Measurements from ENCODE around the gene MBOAT1. TPM values are rescaled to one million over a fixed set of nuclear protein-coding genes. Genes with fewer than 3 reads are reported as not detected.

The MBOAT1 gene
- total and polyA plus RNA-seq, 2 of the 13 experiments (the other 11 are each of a cell fraction or from before 2014, with no cell fraction given) = not detected

DNA sequence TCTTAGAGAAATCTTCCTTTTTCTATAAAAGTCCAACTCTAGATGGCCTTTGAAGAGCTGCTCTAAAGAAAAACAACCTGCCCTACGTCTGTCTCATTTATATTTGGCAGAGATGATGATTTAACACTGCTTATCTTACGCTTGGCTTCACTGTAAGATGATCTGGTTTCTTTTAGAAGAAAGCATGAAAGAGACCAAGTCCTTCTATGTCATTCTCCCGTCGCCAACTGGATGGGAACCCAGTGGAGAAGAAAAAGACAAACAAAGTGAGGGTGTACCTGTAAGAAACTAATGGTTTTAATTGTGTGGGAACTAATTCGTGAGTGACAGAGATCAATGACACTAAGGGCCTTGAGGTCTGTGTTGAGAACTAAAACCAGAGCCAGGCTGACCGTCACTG, 92.8 kb downstream of the MBOAT1 start:
- no peak for ATAC-seq
- CTCF ChIA-PET (ENCODE audit: low intra/inter-chr PET ratio, low total read pairs) = no interaction called here
- DNase-seq (ENCODE audit: low spot score) = no peak
- Histone ChIP-seq H4K20me1 (ENCODE audit: insufficient read depth, low read length) (no peaks in the 10 kb centered on the region), H3K27ac (ENCODE audit: extremely low read length, insufficient read depth, low read length) (no peak overlapping the region), H3K36me3 (replicated peaks in 1 of 2; ENCODE audit: control insufficient read depth in 1 of 2, insufficient read depth in 2 of 2, low read length in 2 of 2) (no peaks in the 10 kb centered on the region), H3K79me2 (ENCODE audit: insufficient read depth, low read length) (no peaks in the 10 kb centered on the region), H3K4me1 (ENCODE audit: insufficient read depth, low read length) (no peaks in the 10 kb centered on the region), H3K9me3 (ENCODE audit: low read length) (no peaks in the 10 kb centered on the region), H3K27me3 (ENCODE audit: control insufficient read depth in 1 of 2, insufficient read depth in 2 of 2, low read length in 2 of 2) (peaks cover 2 to 5% of the 10 kb centered on the region in 2 experiments; a peak in 2 of 5 replicates), H3K4me2 (ENCODE audit: low read depth, low read length) (no peak overlapping the region), H3K4me3 (replicated peaks in 1 of 3; ENCODE audit: insufficient read depth in 1 of 3, low read depth in 2 of 3, low read length in 3 of 3) (no peak overlapping the region), H2AFZ (ENCODE audit: low read length) (no peak overlapping the region), H3K9ac (ENCODE audit: insufficient read depth, low read depth, low read length) (no peak overlapping the region)
- no peak for FAIRE-seq
- BruUV-seq (replicated peaks) = no TSS peak
- POLR2A ChIA-PET = no interaction called here
- TF ChIP-seq MTF1 (CRISPR knock-in tag; IDR thresholded peaks at IDR 0.05) = no peak
- TF ChIP-seq, protein P1, sequence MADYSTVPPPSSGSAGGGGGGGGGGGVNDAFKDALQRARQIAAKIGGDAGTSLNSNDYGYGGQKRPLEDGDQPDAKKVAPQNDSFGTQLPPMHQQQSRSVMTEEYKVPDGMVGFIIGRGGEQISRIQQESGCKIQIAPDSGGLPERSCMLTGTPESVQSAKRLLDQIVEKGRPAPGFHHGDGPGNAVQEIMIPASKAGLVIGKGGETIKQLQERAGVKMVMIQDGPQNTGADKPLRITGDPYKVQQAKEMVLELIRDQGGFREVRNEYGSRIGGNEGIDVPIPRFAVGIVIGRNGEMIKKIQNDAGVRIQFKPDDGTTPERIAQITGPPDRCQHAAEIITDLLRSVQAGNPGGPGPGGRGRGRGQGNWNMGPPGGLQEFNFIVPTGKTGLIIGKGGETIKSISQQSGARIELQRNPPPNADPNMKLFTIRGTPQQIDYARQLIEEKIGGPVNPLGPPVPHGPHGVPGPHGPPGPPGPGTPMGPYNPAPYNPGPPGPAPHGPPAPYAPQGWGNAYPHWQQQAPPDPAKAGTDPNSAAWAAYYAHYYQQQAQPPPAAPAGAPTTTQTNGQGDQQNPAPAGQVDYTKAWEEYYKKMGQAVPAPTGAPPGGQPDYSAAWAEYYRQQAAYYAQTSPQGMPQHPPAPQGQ (CRISPR knock-in tag; IDR thresholded peaks at IDR 0.05; ENCODE audit: borderline replicate concordance) = no peak
- TF ChIP-seq, protein P2, sequence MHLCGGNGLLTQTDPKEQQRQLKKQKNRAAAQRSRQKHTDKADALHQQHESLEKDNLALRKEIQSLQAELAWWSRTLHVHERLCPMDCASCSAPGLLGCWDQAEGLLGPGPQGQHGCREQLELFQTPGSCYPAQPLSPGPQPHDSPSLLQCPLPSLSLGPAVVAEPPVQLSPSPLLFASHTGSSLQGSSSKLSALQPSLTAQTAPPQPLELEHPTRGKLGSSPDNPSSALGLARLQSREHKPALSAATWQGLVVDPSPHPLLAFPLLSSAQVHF (CRISPR knock-in tag; IDR thresholded peaks at IDR 0.05) = no peak
- TF ChIP-seq ZNF674 (CRISPR knock-in tag; IDR thresholded peaks at IDR 0.05; ENCODE audit: low read depth) = no peak
- TF ChIP-seq ZNF773 (CRISPR knock-in tag; IDR thresholded peaks at IDR 0.05; ENCODE audit: borderline replicate concordance) = no peak
- TF ChIP-seq POLR2AphosphoS5 (IDR thresholded peaks at IDR 0.05; ENCODE audit: low read depth, low read length) = no peak
- TF ChIP-seq ZKSCAN5 (CRISPR knock-in tag; IDR thresholded peaks at IDR 0.05) = no peak
- TF ChIP-seq ZNF549 (CRISPR knock-in tag; IDR thresholded peaks at IDR 0.05) = no peak
- TF ChIP-seq YEATS2 (CRISPR knock-in tag; IDR thresholded peaks at IDR 0.05; ENCODE audit: borderline replicate concordance) = no peak
- no peak for TF ChIP-seq ZSCAN22 (CRISPR knock-in tag; IDR thresholded peaks at IDR 0.05)
- TF ChIP-seq, protein P3, sequence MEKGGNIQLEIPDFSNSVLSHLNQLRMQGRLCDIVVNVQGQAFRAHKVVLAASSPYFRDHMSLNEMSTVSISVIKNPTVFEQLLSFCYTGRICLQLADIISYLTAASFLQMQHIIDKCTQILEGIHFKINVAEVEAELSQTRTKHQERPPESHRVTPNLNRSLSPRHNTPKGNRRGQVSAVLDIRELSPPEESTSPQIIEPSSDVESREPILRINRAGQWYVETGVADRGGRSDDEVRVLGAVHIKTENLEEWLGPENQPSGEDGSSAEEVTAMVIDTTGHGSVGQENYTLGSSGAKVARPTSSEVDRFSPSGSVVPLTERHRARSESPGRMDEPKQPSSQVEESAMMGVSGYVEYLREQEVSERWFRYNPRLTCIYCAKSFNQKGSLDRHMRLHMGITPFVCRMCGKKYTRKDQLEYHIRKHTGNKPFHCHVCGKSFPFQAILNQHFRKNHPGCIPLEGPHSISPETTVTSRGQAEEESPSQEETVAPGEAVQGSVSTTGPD (CRISPR knock-in tag; IDR thresholded peaks at IDR 0.05) = no peak
- TF ChIP-seq ZNF160 (CRISPR knock-in tag; IDR thresholded peaks at IDR 0.05) = no peak
- TF ChIP-seq ZNF33A (CRISPR knock-in tag; IDR thresholded peaks at IDR 0.05; ENCODE audit: borderline replicate concordance) = no peak
- no peak for TF ChIP-seq ZNF232 (CRISPR knock-in tag; IDR thresholded peaks at IDR 0.05; ENCODE audit: borderline replicate concordance)
- TF ChIP-seq, protein P4, sequence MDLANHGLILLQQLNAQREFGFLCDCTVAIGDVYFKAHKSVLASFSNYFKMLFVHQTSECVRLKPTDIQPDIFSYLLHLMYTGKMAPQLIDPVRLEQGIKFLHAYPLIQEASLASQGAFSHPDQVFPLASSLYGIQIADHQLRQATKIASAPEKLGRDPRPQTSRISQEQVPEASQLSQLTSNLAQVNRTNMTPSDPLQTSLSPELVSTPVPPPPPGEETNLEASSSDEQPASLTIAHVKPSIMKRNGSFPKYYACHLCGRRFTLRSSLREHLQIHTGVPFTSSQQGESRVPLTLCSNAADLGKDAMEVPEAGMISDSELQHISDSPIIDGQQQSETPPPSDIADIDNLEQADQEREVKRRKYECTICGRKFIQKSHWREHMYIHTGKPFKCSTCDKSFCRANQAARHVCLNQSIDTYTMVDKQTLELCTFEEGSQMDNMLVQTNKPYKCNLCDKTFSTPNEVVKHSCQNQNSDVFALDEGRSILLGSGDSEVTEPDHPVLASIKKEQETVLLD (CRISPR knock-in tag; IDR thresholded peaks at IDR 0.05; ENCODE audit: low read depth) = no peak
- no peak for TF ChIP-seq ELF1 (CRISPR knock-in tag; IDR thresholded peaks at IDR 0.05)
- no peak for TF ChIP-seq DMAP1 (CRISPR knock-in tag; IDR thresholded peaks at IDR 0.05)
- 37% methylated on average over 6 of the region's 6 CpGs for WGBS (ENCODE audit: low lambda C conversion rate)
- intact Hi-C loops (cut with micrococcal nuclease; ENCODE audit: unreplicated experiment) = no loop called here
- in situ Hi-C loops (cut with HindIII; ENCODE audit: extremely low pct_ligation_motif_present, low pct_unique_long_range_greater_than_20kb) = no loop called here

All from HepG2 (cell line).